OCI-LY7 (cell line): ENCODE measurements around the gene NWD2.

Experiments
- CTCF ChIP-seq: fragments of 200-600 bp; sonication (generic); conservative IDR thresholded peaks from 2 replicates; pipeline ENCODE4 v1.5.1; 2014; ENCODE audit warnings: mild to moderate bottlenecking, antibody characterized with exemption, low read length, moderate library complexity, mixed read lengths
- EZH2phosphoT487 ChIP-seq: fragments of 200-600 bp; sonication (generic); IDR thresholded peaks from 2 replicates; pipeline ENCODE4 v1.6.1; 2018; ENCODE audit warnings: low read depth, borderline replicate concordance, mild to moderate bottlenecking, mixed run types, antibody characterized with exemption, low read length, moderate library complexity, mixed read lengths

- TF ChIP-seq CTCF, result no peak
- TF ChIP-seq EZH2phosphoT487, result no peak
These were observed 177.6 kb downstream of the NWD2 start for GRCh38 chr4:37422102-37422501.
